ENCODE measurements around the gene PITPNM3. TPM values are rescaled to one million over a fixed set of nuclear protein-coding genes. Genes with fewer than 3 reads are reported as not detected.

The PITPNM3 gene
- total RNA-seq, 4 donors from 2014 or later: 2.1 to 5.4 (median 4.0) TPM

- H3K4me1 ChIP-seq: no peaks in the 10 kb centered on the region
- H3K36me3 ChIP-seq: no peaks in the 10 kb centered on the region
- no peaks in the 10 kb centered on the region for H3K27me3 ChIP-seq
- H3K4me3 ChIP-seq: no peak overlapping the region
- TF ChIP-seq CTCF (IDR thresholded peaks at IDR 0.05) (no peak), POLR2A (IDR thresholded peaks at IDR 0.05) (no peak)
- H3K9me3 ChIP-seq: no peaks in the 10 kb centered on the region
- DNase-seq: peak in 1 of 3 donors; percentile 25
- H3K27ac ChIP-seq: no peak overlapping the region
These were observed 45.9 kb downstream of the PITPNM3 start for GRCh38 chr17:6510321-6510977.

GRCh38 chr17:6509921-6510320 is 46.4 kb downstream of the PITPNM3 start:
- Histone ChIP-seq H3K9me3 (no peaks in the 10 kb centered on the region), H3K4me3 (no peak overlapping the region), H3K27ac (no peak overlapping the region), H3K27me3 (no peaks in the 10 kb centered on the region), H3K4me1 (no peaks in the 10 kb centered on the region), H3K36me3 (no peaks in the 10 kb centered on the region)
- TF ChIP-seq CTCF (IDR thresholded peaks at IDR 0.05) (no peak), POLR2A (IDR thresholded peaks at IDR 0.05) (no peak)
- no peak for DNase-seq

GRCh38 chr17:6509031-6509771 is 47.2 kb downstream of the PITPNM3 start:
- Histone ChIP-seq H3K36me3 (no peaks in the 10 kb centered on the region), H3K27me3 (no peaks in the 10 kb centered on the region), H3K9me3 (no peaks in the 10 kb centered on the region), H3K27ac (no peak overlapping the region), H3K4me3 (no peak overlapping the region), H3K4me1 (no peaks in the 10 kb centered on the region)
- no peak for TF ChIP-seq CTCF (IDR thresholded peaks at IDR 0.05)
- no peak for TF ChIP-seq POLR2A (IDR thresholded peaks at IDR 0.05)
- DNase-seq: peak in 1 of 3 donors; percentile 25

GRCh38 chr17:6508519-6509030 is 47.8 kb downstream of the PITPNM3 start:
- no peaks in the 10 kb centered on the region for H3K36me3 ChIP-seq
- no peaks in the 10 kb centered on the region for H3K9me3 ChIP-seq
- no peaks in the 10 kb centered on the region for H3K4me1 ChIP-seq
- peak in 1 of 3 donors; percentile 41 for DNase-seq
- no peak for TF ChIP-seq CTCF (IDR thresholded peaks at IDR 0.05)
- no peak for TF ChIP-seq POLR2A (IDR thresholded peaks at IDR 0.05)
- no peaks in the 10 kb centered on the region for H3K27me3 ChIP-seq
- no peak overlapping the region for H3K4me3 ChIP-seq
- no peak overlapping the region for H3K27ac ChIP-seq

GRCh38 chr17:6508016-6508415 is 48.3 kb downstream of the PITPNM3 start:
- no peak for DNase-seq
- H3K27me3 ChIP-seq: no peaks in the 10 kb centered on the region
- TF ChIP-seq CTCF (IDR thresholded peaks at IDR 0.05): no peak
- TF ChIP-seq POLR2A (IDR thresholded peaks at IDR 0.05): no peak
- H3K4me3 ChIP-seq: no peak overlapping the region
- no peak overlapping the region for H3K27ac ChIP-seq
- no peaks in the 10 kb centered on the region for H3K9me3 ChIP-seq
- H3K36me3 ChIP-seq: no peaks in the 10 kb centered on the region
- H3K4me1 ChIP-seq: no peaks in the 10 kb centered on the region
